GM06990 (cell line): Measurements from ENCODE around the gene COL15A1.

Experiments used
- DNase-seq: peaks from one replicate; pipeline ENCODE4 v3.0.0-alpha.2; 2011; ENCODE audit not compliant: insufficient read length; ENCODE audit errors: extremely low read depth
- H3K27me3 ChIP-seq: replicated peaks from 2 replicates; pipeline ENCODE4 v1.6.0; 2011; ENCODE audit warnings: low read length; ENCODE audit not compliant: control insufficient read depth, insufficient read depth
- H3K36me3 ChIP-seq: 2 replicates; pipeline ENCODE4 v1.5.1; 2011; ENCODE audit warnings: low read length; ENCODE audit not compliant: control insufficient read depth, insufficient read depth
- H3K4me3 ChIP-seq: replicated peaks from 2 replicates; pipeline ENCODE4 v1.5.1; 2011; ENCODE audit warnings: low read depth, mild to moderate bottlenecking, control low read depth, low read length
- TF ChIP-seq, protein P1 (sequence below): IDR thresholded peaks from 2 replicates; pipeline ENCODE4 v1.5.1; 2011; ENCODE audit warnings: low read length, control low read depth, mild to moderate bottlenecking, inconsistent platforms; ENCODE audit not compliant: insufficient read depth, poor library complexity, severe bottlenecking

Gene COL15A1

DNA sequence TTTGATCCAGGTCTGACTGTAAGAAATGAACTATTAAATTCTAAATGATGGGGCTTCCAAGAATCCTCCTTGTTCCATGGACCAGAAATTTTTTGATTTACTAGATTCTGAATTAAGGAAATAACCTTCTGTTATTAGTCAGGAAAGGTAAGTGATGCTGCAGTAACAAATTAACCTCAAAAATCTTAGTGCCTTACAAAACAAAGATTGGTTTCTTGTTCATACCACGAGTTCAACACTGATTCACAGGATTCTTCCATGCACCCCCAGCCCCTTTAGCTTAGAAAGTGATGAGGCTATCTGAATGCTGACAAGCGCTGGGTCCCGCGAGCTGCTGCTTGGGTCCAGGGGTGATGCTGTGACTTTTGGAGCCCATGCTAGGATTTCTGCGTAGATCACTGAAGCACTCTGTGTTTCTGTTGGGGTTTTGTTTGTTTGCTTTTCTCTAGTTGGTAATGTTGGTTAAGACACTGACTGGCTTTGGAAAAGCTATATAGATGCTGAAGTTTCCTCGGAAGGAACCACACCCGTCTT is 52.3 kb downstream of the COL15A1 start:
- Histone ChIP-seq H3K27me3 (no peaks in the 10 kb centered on the region; the same call in 1 of the 2 replicates), H3K36me3 (no peaks in the 10 kb centered on the region), H3K4me3 (no peak overlapping the region)
- TF ChIP-seq, protein P1, sequence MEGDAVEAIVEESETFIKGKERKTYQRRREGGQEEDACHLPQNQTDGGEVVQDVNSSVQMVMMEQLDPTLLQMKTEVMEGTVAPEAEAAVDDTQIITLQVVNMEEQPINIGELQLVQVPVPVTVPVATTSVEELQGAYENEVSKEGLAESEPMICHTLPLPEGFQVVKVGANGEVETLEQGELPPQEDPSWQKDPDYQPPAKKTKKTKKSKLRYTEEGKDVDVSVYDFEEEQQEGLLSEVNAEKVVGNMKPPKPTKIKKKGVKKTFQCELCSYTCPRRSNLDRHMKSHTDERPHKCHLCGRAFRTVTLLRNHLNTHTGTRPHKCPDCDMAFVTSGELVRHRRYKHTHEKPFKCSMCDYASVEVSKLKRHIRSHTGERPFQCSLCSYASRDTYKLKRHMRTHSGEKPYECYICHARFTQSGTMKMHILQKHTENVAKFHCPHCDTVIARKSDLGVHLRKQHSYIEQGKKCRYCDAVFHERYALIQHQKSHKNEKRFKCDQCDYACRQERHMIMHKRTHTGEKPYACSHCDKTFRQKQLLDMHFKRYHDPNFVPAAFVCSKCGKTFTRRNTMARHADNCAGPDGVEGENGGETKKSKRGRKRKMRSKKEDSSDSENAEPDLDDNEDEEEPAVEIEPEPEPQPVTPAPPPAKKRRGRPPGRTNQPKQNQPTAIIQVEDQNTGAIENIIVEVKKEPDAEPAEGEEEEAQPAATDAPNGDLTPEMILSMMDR, result no peak
- DNase-seq, result no peak

DNA sequence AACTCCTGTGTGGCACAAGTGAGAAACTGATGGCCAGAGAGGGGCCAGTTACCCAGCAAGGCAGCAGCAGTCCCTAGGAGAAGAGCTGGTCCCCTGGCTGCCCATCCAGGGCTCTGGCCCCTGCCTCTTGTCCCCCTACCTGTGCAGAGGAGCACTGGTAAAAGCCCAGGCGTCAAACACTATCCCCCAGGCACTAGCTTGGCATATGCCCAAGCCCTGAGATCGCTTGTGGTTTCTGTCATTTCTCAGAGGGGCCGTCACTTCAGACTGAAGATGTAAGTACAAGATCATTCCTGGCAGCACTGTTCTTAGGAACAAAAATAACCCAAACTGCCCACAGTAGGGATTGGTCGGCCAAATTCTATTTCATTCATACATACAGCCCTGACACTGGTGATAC is 53.9 kb downstream of the COL15A1 start:
- Histone ChIP-seq H3K36me3 (no peaks in the 10 kb centered on the region), H3K4me3 (no peak overlapping the region), H3K27me3 (no peaks in the 10 kb centered on the region; the same call in 1 of the 2 replicates)
- TF ChIP-seq, protein P1, result no peak
- no peak for DNase-seq

DNA sequence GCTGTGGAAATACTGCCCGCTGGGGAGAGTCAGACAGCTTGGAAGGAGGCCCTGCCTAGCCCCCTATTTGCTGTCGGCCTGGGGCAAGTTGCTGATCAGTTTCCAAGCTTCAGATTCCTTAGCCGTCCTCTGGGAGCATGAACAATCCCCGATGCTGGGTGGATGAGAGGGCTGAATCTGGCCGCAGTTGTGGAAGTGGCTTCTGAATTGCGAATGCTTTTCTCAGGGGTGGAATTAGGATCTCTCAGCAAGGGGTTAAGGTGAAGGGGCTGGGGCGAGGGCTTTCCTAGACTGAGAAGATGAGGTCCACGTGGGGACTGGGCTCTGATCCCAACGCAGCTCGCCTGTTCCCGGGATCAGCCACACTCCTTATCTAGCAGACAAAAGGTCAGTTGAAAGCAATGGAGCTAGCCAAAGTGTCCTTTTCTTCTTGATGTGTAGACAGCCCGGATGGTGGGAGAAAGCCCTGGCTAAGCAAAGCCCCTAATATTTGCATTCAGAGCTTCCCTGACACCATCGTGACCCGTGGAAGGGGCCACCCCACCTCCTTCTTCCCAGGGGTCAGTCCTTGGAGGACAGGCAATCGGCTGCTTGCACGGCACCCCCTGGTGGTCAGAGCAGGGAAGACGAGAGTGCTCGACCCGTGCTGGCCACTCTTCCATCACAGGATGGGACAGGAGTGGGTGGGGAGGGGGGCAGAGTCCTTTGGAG is 54.9 kb downstream of the COL15A1 start:
- DNase-seq, result peak; percentile 49
- H3K4me3 ChIP-seq, result no peak overlapping the region
- TF ChIP-seq, protein P1, result peak; percentile 94
- H3K36me3 ChIP-seq, result no peaks in the 10 kb centered on the region
- no peaks in the 10 kb centered on the region; the same call in 1 of the 2 replicates for H3K27me3 ChIP-seq

DNA sequence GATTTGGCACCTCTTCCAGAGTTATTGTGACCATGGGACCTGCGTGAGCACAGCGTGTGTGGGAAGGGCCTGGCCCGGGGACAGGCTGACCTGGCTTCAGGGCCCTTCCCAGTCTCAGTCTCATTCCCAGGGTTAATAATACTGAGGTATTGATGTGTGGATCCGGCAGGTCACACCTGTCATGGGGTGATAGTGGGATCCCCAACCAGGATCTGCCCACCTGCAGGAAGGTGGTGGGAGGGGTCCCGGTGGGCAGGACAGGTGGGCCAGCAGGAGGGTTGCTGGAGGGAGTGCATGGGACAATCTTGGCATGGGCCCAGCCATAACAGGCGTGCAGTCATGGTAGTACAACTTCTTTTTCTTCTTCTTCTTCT is 55.4 kb downstream of the COL15A1 start:
- TF ChIP-seq, protein P1, result no peak
- no peaks in the 10 kb centered on the region; the same call in 1 of the 2 replicates for H3K27me3 ChIP-seq
- H3K4me3 ChIP-seq, result no peak overlapping the region
- no peak for DNase-seq
- no peaks in the 10 kb centered on the region for H3K36me3 ChIP-seq

DNA sequence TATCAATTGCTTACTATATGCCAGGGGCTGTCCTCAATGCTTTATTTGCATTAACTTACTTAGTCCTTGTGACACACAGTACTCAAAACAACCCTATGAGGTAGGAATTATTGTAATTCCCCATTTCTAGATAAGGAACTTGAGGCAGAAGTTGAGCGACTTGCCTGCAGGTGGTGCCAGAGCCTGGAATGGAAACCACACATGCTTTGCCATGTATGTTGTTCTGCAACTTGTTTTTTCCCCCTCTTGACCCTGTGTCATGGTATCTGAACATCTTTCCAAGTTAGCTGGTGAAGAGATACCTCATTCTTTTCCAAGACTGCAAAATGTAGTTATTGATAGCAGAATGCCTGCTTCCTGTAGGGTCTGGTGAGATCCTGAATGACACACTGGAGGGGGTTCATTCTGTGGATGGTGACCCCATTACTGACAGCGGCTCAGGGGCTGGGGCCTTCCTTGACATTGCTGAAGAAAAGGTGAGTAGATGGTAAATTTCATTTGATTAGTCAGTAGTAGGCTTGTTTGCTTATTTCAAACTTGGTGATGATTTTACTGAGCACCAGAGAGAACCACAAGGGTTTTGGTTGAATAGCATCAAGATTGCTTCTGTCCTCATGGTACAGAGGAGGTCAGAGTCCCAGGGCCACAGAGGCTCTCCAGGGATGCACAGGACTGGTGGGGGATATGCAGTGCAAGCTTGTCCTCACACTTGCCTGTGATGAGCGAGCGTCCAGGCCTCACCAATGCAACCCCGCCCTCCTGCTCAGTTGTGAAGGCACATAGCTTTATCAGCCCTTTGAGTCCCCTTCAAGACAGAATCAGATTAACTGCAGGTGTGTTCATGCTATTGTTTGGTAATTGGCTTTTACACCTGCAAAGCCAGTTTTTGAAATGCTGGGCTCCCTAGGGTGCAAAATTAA is 57.0 kb downstream of the COL15A1 start:
- TF ChIP-seq, protein P1, result peak; percentile 74
- Histone ChIP-seq H3K27me3 (no peaks in the 10 kb centered on the region; the same call in 1 of the 2 replicates), H3K36me3 (no peaks in the 10 kb centered on the region), H3K4me3 (no peak overlapping the region)
- DNase-seq, result no peak
